Panc1 (cell line): ENCODE results near the gene DEGS2. TPM values are rescaled to one million over a fixed set of nuclear protein-coding genes. Genes with fewer than 3 reads are reported as not detected.

ENCODE experiments used
- ATAC-seq: fragments of 200-7000 bp; cut with Tn5 transposase; 2 replicates; pipeline ENCODE4 v1.9.1; 2020; ENCODE audit warnings: mild to moderate bottlenecking, moderate library complexity
- BruUV-seq: library from RNA; stranded (reverse); fragments of 400-500 nt; replicated peaks from 2 replicates; lab custom pipeline; 2021; lab: Mats Ljungman, UMichigan
- CTCF ChIA-PET: fragments of 300-600 bp; sonication (Branson Sonifier 250); formaldehyde crosslinking; loops from one replicate; lab custom pipeline; 2022; ENCODE audit warnings: antibody characterized with exemption; lab: Charles Lee
- POLR2A ChIA-PET: fragments of 300-600 bp; sonication (Branson Sonifier 250); formaldehyde crosslinking; loops from one replicate; lab custom pipeline; 2022; ENCODE audit warnings: antibody characterized with exemption; lab: Charles Lee
- DNase-seq: peaks from one replicate; pipeline ENCODE4 v3.0.0-alpha.2; 2010; ENCODE audit warnings: low read depth, low spot score
- H3K27ac ChIP-seq: 2 replicates; pipeline ENCODE4 v1.5.1; 2011; ENCODE audit warnings: mild to moderate bottlenecking, low read length, inconsistent platforms
- H3K27me3 ChIP-seq: fragments of 200-500 bp; sonication (Bioruptor generic); 2 replicates; pipeline ENCODE4 v1.6.0; 2014; ENCODE audit warnings: low read length, inconsistent platforms; ENCODE audit not compliant: control insufficient read depth, insufficient read depth
- H3K36me3 ChIP-seq: fragments of 200-500 bp; sonication (Bioruptor generic); 2 replicates; pipeline ENCODE4 v1.5.1; 2014; ENCODE audit warnings: inconsistent platforms, mild to moderate bottlenecking, low read length, moderate library complexity; ENCODE audit not compliant: control insufficient read depth, insufficient read depth
- H3K4me1 ChIP-seq: 2 replicates; pipeline ENCODE4 v1.5.1; 2011; ENCODE audit warnings: inconsistent platforms, mild to moderate bottlenecking, low read length, moderate library complexity; ENCODE audit not compliant: control insufficient read depth, insufficient read depth
- H3K4me3 ChIP-seq, 2 experiments: 2 replicates each; pipeline ENCODE4 v1.5.1; 2011 to 2012; ENCODE audit warnings: low read depth in 2 of 2, low read length in 2 of 2, mild to moderate bottlenecking in 2 of 2, inconsistent platforms in 1 of 2, moderate library complexity in 1 of 2
- H3K9me3 ChIP-seq: fragments of 200-500 bp; sonication (Bioruptor generic); 2 replicates; pipeline ENCODE4 v1.5.1; 2014; ENCODE audit warnings: low read depth, mild to moderate bottlenecking, inconsistent platforms, low read length, moderate library complexity; ENCODE audit not compliant: control insufficient read depth, insufficient read depth
- CTCF ChIP-seq: fragments of 450-650 bp; IDR thresholded peaks from 2 replicates; pipeline ENCODE4 v1.5.1; 2017; ENCODE audit warnings: mild to moderate bottlenecking
- POLR2AphosphoS5 ChIP-seq: IDR thresholded peaks from 2 replicates; pipeline ENCODE4 v1.6.1; 2012; ENCODE audit warnings: mild to moderate bottlenecking, low read depth, low read length, moderate library complexity
- REST ChIP-seq, 2 experiments: IDR thresholded peaks; 2 replicates each; pipeline ENCODE4 v1.6.1; 2011 to 2012; ENCODE audit warnings: low read depth in 2 of 2, control low read depth in 1 of 2, low read length in 1 of 2, mild to moderate bottlenecking in 1 of 2, moderate library complexity in 1 of 2; ENCODE audit not compliant: insufficient read depth in 1 of 2
- SIN3A ChIP-seq: IDR thresholded peaks from 2 replicates; pipeline ENCODE4 v1.6.1; 2012; ENCODE audit warnings: low read depth, mild to moderate bottlenecking, low read length, moderate library complexity, borderline replicate concordance; ENCODE audit not compliant: insufficient read depth
- TCF7L2 ChIP-seq: IDR thresholded peaks from 2 replicates; pipeline ENCODE4 v1.6.1; 2011; ENCODE audit warnings: mild to moderate bottlenecking, low read depth, low read length, inconsistent platforms
- in situ Hi-C: cut with HindIII; loops from 2 replicates; pipeline ENCODE4 v1.10.0; 2016; ENCODE audit warnings: low sequenced_read_pairs, low pct_unique_long_range_greater_than_20kb
- intact Hi-C: fragments of 100-400 bp; cut with micrococcal nuclease; formaldehyde crosslinking; loops from one replicate; pipeline ENCODE4 v1.10.0; 2022; ENCODE audit not compliant: unreplicated experiment
- total RNA-seq: library from RNA; stranded (reverse); gene quantifications from one replicate; pipeline ENCODE4 v1.2.1, GENCODE V29; 2021; ENCODE audit not compliant: unreplicated experiment

DEGS2 gene
- total RNA-seq, 1 experiment from 2014 or later, result 4.9 TPM

- no peak for ATAC-seq
- no peak overlapping the region for H3K4me3 ChIP-seq
- no peaks in the 10 kb centered on the region; the same call in 1 of the 2 replicates for H3K4me1 ChIP-seq
- intact Hi-C loops, result loop anchor here (2.0 kb wide), 2 partner anchors 55 to 127 kb away; no protein-coding TSS in a partner anchor
- no peak for DNase-seq
- ChIA-PET POLR2A (no interaction called here), CTCF (no interaction called here)
- no TSS peak for BruUV-seq
- H3K36me3 ChIP-seq, result no peaks in the 10 kb centered on the region
- H3K27ac ChIP-seq, result no peak overlapping the region
- in situ Hi-C loops, result no loop called here
- H3K27me3 ChIP-seq, result no peaks in the 10 kb centered on the region
- TF ChIP-seq POLR2AphosphoS5 (no peak), REST (IDR thresholded peaks at IDR 0.05; ENCODE audit: insufficient read depth in 1 of 2, low read depth in 2 of 2, low read length in 1 of 2) (no peak), CTCF (no peak), TCF7L2 (no peak), SIN3A (no peak)
- H3K9me3 ChIP-seq, result no peaks in the 10 kb centered on the region
Observed at GRCh38 chr14:100109594-100109955, 49.9 kb downstream of the DEGS2 start.

GRCh38 chr14:100108840-100109593 lies 50.4 kb downstream of the DEGS2 start:
- POLR2A ChIA-PET, result no interaction called here
- BruUV-seq, result no TSS peak
- in situ Hi-C loops, result no loop called here
- Histone ChIP-seq H3K36me3 (no peaks in the 10 kb centered on the region), H3K27me3 (no peaks in the 10 kb centered on the region), H3K9me3 (no peaks in the 10 kb centered on the region), H3K4me3 (no peak overlapping the region), H3K4me1 (no peaks in the 10 kb centered on the region; the same call in 1 of the 2 replicates), H3K27ac (no peak overlapping the region)
- intact Hi-C loops, result loop anchor here (2.0 kb wide), 2 partner anchors 54 to 126 kb away; no protein-coding TSS in a partner anchor
- CTCF ChIA-PET, result no interaction called here
- no peak for TF ChIP-seq POLR2AphosphoS5
- no peak for TF ChIP-seq TCF7L2
- no peak for TF ChIP-seq REST (IDR thresholded peaks at IDR 0.05; ENCODE audit: insufficient read depth in 1 of 2, low read depth in 2 of 2, low read length in 1 of 2)
- no peak for TF ChIP-seq CTCF
- TF ChIP-seq SIN3A, result no peak
- no peak for ATAC-seq
- no peak for DNase-seq
